Fibroblast of peridontal ligament (primary cell): ENCODE data around the gene HTR2A.
"Not testable (repeated sequence)": the region's sequence is repeated elsewhere in the genome, so short reads cannot be mapped to it uniquely, and the experiment has no call there.

Experiments used
- DNase-seq: peaks from one replicate; pipeline ENCODE4 v3.0.0-alpha.2; 2010; ENCODE audit errors: extremely low read depth

Gene HTR2A

DNA sequence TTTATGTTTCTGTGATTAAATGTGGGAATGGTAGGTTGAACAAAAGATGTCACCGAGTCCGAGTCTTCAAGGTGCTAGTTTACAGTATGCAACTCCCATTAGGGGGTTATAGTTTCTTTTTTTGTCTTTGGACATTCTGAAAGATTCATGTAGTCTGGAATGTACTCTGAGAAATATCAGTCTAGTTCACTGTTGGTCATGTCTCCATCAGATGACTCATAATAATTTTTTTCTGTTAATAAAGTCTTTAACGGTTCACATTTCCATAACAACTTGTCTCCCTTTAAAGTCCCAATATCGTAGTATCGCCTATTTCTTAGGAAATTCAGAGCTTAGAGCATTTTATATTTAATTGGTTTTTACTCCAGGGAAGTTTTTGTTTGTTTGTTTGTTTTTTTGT, 86.4 kb downstream of the HTR2A start:
- no peak for DNase-seq

DNA sequence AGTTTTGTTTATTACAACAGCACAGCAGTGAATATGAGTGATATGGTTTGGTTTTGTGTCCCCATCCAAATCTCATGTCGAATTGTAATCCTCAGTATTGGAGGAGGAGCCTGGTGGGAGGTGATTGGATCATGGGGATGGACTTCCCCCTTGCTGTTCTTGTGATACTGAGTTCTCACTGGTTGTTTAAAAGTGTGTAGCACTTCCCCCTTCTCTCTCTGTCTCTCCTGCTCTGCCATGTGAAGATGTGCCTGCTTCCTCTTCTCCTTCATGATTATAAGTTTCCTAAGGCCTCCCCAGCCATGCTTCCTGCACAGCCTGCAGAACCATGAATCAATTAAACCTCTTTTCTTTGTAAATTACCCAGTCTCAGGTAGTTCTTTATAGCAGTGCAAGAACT, 91.9 kb downstream of the HTR2A start:
- not testable (repeated sequence) for DNase-seq

DNA sequence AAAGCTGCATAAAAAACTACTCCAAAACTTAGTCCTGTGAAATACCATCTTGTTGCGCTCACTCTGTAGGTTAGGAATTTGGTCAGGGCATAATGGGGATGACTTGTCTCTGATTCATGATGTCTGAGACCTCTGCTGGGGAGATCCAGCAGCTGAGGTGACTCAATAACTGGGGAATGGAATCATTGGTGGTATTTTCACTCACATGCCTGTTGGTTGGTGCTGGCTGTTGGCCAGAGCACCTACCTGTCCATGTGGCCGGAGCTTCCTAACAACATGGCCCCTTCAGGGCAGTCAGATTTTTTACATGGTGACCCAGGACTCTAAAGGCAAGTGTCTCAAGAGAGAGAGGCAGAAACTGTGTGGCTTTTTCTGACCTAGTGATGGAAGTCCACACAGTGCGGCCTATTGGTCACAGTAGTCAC, 92.5 kb downstream of the HTR2A start:
- DNase-seq, result peak; percentile 88

DNA sequence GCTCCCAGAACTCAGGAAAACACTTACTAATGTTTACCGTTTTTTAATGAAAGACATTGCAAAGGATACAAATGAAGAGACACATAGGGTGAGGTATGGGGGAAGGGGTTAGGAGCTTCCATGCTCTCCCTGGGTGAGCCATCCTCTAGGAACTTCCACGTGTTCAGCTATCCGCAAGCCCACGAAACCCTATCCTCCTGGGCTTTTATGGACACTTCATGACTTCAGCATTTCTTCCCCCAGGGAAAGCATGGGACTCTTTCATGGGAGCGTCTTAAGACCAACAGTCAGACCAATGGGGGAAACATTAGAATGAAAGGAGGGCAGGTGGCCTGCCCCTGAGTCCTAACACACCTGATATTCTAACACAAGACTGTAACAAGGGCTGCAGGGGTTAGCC, 93.3 kb downstream of the HTR2A start:
- DNase-seq, result peak; percentile 34

- DNase-seq, result no peak
Observed at GRCh38 chr13:46801858-46802257, 95.0 kb downstream of the HTR2A start.

DNA sequence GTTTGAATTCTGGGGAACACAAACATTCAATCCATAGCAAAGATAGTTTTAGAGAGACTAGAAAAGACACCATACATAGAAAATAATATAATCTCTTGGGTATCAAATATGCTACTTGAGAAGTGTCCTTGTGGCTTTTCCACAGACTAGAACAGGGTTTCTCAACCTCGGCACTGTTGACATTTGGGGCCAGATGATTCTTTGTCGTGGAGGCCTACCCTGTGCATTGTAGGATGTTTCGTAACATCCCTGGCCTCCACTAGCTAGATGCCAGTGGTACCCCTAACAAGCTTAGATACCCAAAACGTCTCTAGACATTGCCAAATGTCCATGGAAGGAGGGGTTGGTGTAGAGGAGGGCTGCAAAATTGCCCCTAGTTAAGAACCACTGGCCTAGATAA, 97.7 kb downstream of the HTR2A start:
- DNase-seq, result no peak

DNA sequence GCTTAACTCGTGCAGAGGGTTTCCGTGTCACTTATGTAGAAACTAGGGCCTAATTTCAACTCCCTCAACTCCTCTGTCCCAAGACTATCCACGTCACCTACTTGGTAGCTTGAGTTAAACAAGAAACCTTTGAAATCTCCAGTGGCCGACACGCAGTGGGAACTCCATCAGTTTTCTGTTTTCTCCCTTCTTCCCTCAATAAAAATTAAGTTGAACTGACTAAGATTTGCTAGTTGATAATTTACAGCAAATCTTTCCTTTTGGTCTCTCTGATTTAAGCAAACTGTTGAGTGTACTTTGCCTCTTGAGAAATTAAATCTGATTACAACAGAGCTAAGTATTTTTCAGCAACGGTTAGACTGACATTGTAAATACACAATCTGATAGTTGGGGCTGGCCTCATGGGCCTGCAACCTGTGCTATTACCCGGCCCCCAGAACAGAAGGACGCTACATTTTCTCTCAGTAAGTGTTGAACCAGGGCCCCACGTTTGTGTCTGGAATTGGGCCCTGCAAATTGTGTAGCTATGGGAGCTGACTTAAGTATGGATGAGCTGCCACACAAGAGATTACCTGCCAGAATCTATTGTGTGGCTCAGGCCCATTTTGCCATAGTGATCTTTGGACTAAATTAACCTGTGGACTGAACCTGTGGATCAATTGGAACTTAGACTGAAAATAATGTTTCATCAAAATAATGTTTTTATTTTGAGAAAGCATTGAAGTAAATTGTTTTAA, 99.2 kb downstream of the HTR2A start:
- DNase-seq, result peak; percentile 71

DNA sequence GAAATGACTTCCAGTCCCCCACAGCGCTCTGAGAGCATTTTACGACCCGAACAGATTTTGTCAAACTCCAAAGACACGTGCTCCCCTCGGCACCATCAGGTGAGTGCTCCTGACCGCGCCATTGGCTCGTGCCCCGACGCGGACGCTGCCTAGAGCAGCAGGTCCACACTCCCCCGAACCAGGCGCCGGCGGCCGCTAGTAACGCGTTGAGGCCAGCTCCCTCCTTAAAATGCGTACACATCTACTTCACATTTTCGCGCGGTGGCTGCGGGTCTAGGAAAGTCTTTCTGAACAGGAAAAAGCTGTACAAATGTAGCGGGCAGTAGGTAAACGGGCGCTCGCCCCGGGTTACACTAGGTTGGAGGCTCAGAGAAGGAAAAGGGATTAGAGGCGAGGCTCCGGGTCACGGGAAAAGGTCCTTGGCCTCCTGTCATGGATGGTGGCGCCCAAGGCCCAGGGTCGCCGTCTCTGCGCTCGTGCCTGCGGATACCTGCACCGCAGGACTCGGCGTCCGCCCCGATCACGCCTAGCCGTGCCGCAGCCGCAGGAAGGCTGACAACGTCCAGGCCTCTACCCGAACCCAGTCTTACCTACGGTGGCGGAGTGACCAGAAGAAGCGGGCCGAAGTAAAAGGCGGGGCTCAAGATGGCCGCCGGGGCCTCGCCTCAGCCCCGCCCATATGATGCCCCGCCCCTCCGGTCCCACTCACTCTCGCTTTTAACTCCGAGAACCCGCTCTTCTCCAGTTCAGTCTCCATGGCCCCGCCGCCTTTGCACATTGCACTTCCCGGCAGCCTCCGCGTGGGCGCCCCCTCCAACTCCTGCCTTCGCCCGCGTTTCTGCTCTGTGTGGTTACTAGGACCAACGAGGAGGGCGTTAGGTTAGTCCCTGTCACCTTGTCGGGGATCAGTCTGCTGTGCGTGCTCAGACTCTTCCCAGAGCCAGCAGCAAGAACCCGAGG, 100.1 kb downstream of the HTR2A start, which contains the start of gene ESD:
TSS of gene ESD (minus strand) at position 647 of the 960 bp plus-strand sequence. CDS start 5,748 bp downstream, outside the sequence.
- DNase-seq, result peak; percentile 90

GRCh38 chr13:46796129-46796514, 100.7 kb downstream of the HTR2A start:
- no peak for DNase-seq

DNA sequence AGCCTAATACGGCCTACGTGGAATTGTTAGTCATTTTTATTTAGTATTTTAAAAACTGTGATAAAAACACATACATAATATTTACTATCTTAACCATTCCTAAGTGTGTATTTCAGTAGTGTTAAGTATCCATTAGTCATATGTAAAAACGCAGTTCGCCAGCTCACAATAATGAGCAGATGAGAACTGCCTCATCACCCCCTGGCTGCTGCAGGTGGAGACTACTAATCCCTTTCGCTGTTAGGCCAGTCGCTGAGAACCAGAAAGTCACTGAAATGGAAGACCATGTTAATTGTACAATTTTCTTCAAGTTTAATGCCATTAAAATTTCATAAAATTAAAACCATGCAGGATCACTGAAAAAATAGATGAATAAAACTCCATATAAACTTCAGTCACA, 101.5 kb downstream of the HTR2A start:
- no peak for DNase-seq

GRCh38 chr13:46783504-46783903, 113.3 kb downstream of the HTR2A start:
- no peak for DNase-seq

GRCh38 chr13:46782691-46783090, 114.2 kb downstream of the HTR2A start:
- DNase-seq, result no peak

GRCh38 chr13:46782066-46782465, 114.8 kb downstream of the HTR2A start:
- DNase-seq, result no peak
